Panc1 (cell line): Measurements from ENCODE around the gene IP6K2. TPM values are rescaled to one million over a fixed set of nuclear protein-coding genes. Genes with fewer than 3 reads are reported as not detected.

Experiments
- ATAC-seq: fragments of 200-7000 bp; cut with Tn5 transposase; 2 replicates; pipeline ENCODE4 v1.9.1; 2020; ENCODE audit warnings: mild to moderate bottlenecking, moderate library complexity
- BruUV-seq: library from RNA; stranded (reverse); fragments of 400-500 nt; replicated peaks from 2 replicates; lab custom pipeline; 2021; lab: Mats Ljungman, UMichigan
- CTCF ChIA-PET: fragments of 300-600 bp; sonication (Branson Sonifier 250); formaldehyde crosslinking; loops from one replicate; lab custom pipeline; 2022; ENCODE audit warnings: antibody characterized with exemption; lab: Charles Lee
- POLR2A ChIA-PET: fragments of 300-600 bp; sonication (Branson Sonifier 250); formaldehyde crosslinking; loops from one replicate; lab custom pipeline; 2022; ENCODE audit warnings: antibody characterized with exemption; lab: Charles Lee
- DNase-seq: peaks from one replicate; pipeline ENCODE4 v3.0.0-alpha.2; 2010; ENCODE audit warnings: low read depth, low spot score
- H3K27ac ChIP-seq: 2 replicates; pipeline ENCODE4 v1.5.1; 2011; ENCODE audit warnings: mild to moderate bottlenecking, low read length, inconsistent platforms
- H3K27me3 ChIP-seq: fragments of 200-500 bp; sonication (Bioruptor generic); 2 replicates; pipeline ENCODE4 v1.6.0; 2014; ENCODE audit warnings: low read length, inconsistent platforms; ENCODE audit not compliant: control insufficient read depth, insufficient read depth
- H3K36me3 ChIP-seq: fragments of 200-500 bp; sonication (Bioruptor generic); 2 replicates; pipeline ENCODE4 v1.5.1; 2014; ENCODE audit warnings: inconsistent platforms, mild to moderate bottlenecking, low read length, moderate library complexity; ENCODE audit not compliant: control insufficient read depth, insufficient read depth
- H3K4me1 ChIP-seq: 2 replicates; pipeline ENCODE4 v1.5.1; 2011; ENCODE audit warnings: inconsistent platforms, mild to moderate bottlenecking, low read length, moderate library complexity; ENCODE audit not compliant: control insufficient read depth, insufficient read depth
- H3K4me3 ChIP-seq, 2 experiments: 2 replicates each; pipeline ENCODE4 v1.5.1; 2011 to 2012; ENCODE audit warnings: low read depth in 2 of 2, low read length in 2 of 2, mild to moderate bottlenecking in 2 of 2, inconsistent platforms in 1 of 2, moderate library complexity in 1 of 2
- H3K9me3 ChIP-seq: fragments of 200-500 bp; sonication (Bioruptor generic); 2 replicates; pipeline ENCODE4 v1.5.1; 2014; ENCODE audit warnings: low read depth, mild to moderate bottlenecking, inconsistent platforms, low read length, moderate library complexity; ENCODE audit not compliant: control insufficient read depth, insufficient read depth
- CTCF ChIP-seq: fragments of 450-650 bp; IDR thresholded peaks from 2 replicates; pipeline ENCODE4 v1.5.1; 2017; ENCODE audit warnings: mild to moderate bottlenecking
- POLR2AphosphoS5 ChIP-seq: IDR thresholded peaks from 2 replicates; pipeline ENCODE4 v1.6.1; 2012; ENCODE audit warnings: mild to moderate bottlenecking, low read depth, low read length, moderate library complexity
- REST ChIP-seq, 2 experiments: IDR thresholded peaks; 2 replicates each; pipeline ENCODE4 v1.6.1; 2011 to 2012; ENCODE audit warnings: low read depth in 2 of 2, control low read depth in 1 of 2, low read length in 1 of 2, mild to moderate bottlenecking in 1 of 2, moderate library complexity in 1 of 2; ENCODE audit not compliant: insufficient read depth in 1 of 2
- SIN3A ChIP-seq: IDR thresholded peaks from 2 replicates; pipeline ENCODE4 v1.6.1; 2012; ENCODE audit warnings: low read depth, mild to moderate bottlenecking, low read length, moderate library complexity, borderline replicate concordance; ENCODE audit not compliant: insufficient read depth
- TCF7L2 ChIP-seq: IDR thresholded peaks from 2 replicates; pipeline ENCODE4 v1.6.1; 2011; ENCODE audit warnings: mild to moderate bottlenecking, low read depth, low read length, inconsistent platforms
- in situ Hi-C: cut with HindIII; loops from 2 replicates; pipeline ENCODE4 v1.10.0; 2016; ENCODE audit warnings: low sequenced_read_pairs, low pct_unique_long_range_greater_than_20kb
- intact Hi-C: fragments of 100-400 bp; cut with micrococcal nuclease; formaldehyde crosslinking; loops from one replicate; pipeline ENCODE4 v1.10.0; 2022; ENCODE audit not compliant: unreplicated experiment
- total RNA-seq: library from RNA; stranded (reverse); gene quantifications from one replicate; pipeline ENCODE4 v1.2.1, GENCODE V29; 2021; ENCODE audit not compliant: unreplicated experiment

Gene IP6K2
- total RNA-seq, 1 experiment from 2014 or later, result 50.2 TPM

GRCh38 chr3:48655063-48655462 lies 62.0 kb downstream of the IP6K2 start:
- in situ Hi-C loops (no loop called here), intact Hi-C loops (no loop called here)
- ATAC-seq, result no peak
- CTCF ChIA-PET, result no interaction called here
- no peak overlapping the region for H3K27ac ChIP-seq
- H3K9me3 ChIP-seq, result no peaks in the 10 kb centered on the region
- no peaks in the 10 kb centered on the region for H3K4me1 ChIP-seq
- no TSS peak for BruUV-seq
- H3K27me3 ChIP-seq, result no peaks in the 10 kb centered on the region
- POLR2A ChIA-PET, result no interaction called here
- TF ChIP-seq POLR2AphosphoS5, result no peak
- no peak for TF ChIP-seq TCF7L2
- TF ChIP-seq SIN3A, result no peak
- TF ChIP-seq REST (IDR thresholded peaks at IDR 0.05; ENCODE audit: insufficient read depth in 1 of 2, low read depth in 2 of 2, low read length in 1 of 2), result no peak
- TF ChIP-seq CTCF, result no peak
- H3K4me3 ChIP-seq, result no peak overlapping the region
- H3K36me3 ChIP-seq, result no peaks in the 10 kb centered on the region
- no peak for DNase-seq

- Histone ChIP-seq H3K9me3 (no peaks in the 10 kb centered on the region), H3K36me3 (no peaks in the 10 kb centered on the region), H3K27me3 (no peaks in the 10 kb centered on the region), H3K4me3 (no peak overlapping the region), H3K27ac (no peak overlapping the region), H3K4me1 (no peaks in the 10 kb centered on the region)
- TF ChIP-seq SIN3A (no peak), TCF7L2 (no peak), POLR2AphosphoS5 (no peak), REST (IDR thresholded peaks at IDR 0.05; ENCODE audit: insufficient read depth in 1 of 2, low read depth in 2 of 2, low read length in 1 of 2) (no peak), CTCF (no peak)
- DNase-seq (no peak), ATAC-seq (no peak)
- ChIA-PET POLR2A (no interaction called here), CTCF (interaction anchor here (0.5 kb wide), 1 partner anchor 47 kb away, joined by 4 read pairs; no protein-coding TSS in a partner anchor)
- in situ Hi-C loops, result no loop called here
- no TSS peak for BruUV-seq
- intact Hi-C loops, result no loop called here
Measured at GRCh38 chr3:48652923-48653715, 63.9 kb downstream of the IP6K2 start.
